Sigmoid colon (tissue), 7 donors: ENCODE measurements around the gene EML4. TPM values are rescaled to one million over a fixed set of nuclear protein-coding genes. Genes with fewer than 3 reads are reported as not detected.

Experiments
- DNase-seq: peaks from one replicate; pipeline ENCODE4 v3.0.0-alpha.2; 2019
- H3K27ac ChIP-seq, 4 donors: fragments of 200-600 bp; sonication (generic); one replicate each; pipeline ENCODE4 v1.5.1; 2016 to 2019; ENCODE audit warnings: mild to moderate bottlenecking in 1 of 4
- H3K27me3 ChIP-seq, 3 donors: fragments of 200-600 bp; sonication (generic); one replicate each; pipeline ENCODE4 v1.5.1; 2019; ENCODE audit warnings: mild to moderate bottlenecking in 1 of 3
- H3K36me3 ChIP-seq, 4 donors: fragments of 200-600 bp; sonication (generic); one replicate each; pipeline ENCODE4 v1.5.1; 2016 to 2019
- H3K4me1 ChIP-seq, 4 donors: fragments of 200-600 bp; sonication (generic); one replicate each; pipeline ENCODE4 v1.5.1; 2017 to 2019
- H3K4me3 ChIP-seq, 4 donors: fragments of 200-600 bp; sonication (generic); one replicate each; pipeline ENCODE4 v1.5.1; 2017 to 2019; ENCODE audit warnings: mild to moderate bottlenecking in 2 of 4, moderate library complexity in 1 of 4
- H3K9me3 ChIP-seq, 4 donors: fragments of 200-600 bp in 3 of 4; sonication (generic) in 3 of 4; one replicate each; pipeline versions ENCODE4 v1.5.1 to v1.6.1; 2013 to 2019
- EP300 ChIP-seq, 4 donors: sonication (generic); formaldehyde crosslinking; IDR thresholded peaks; one replicate each; pipeline ENCODE4 v1.6.1; 2017; ENCODE audit warnings: antibody characterized with exemption in 4 of 4
- POLR2A ChIP-seq, 2 donors: fragments of 450-650 bp; IDR thresholded peaks; one replicate each; pipeline ENCODE4 v1.6.1; 2016; ENCODE audit warnings: antibody characterized with exemption in 2 of 2, mild to moderate bottlenecking in 2 of 2, moderate library complexity in 2 of 2
- POLR2AphosphoS5 ChIP-seq, 4 donors: sonication (generic); formaldehyde crosslinking; IDR thresholded peaks; one replicate each; pipeline ENCODE4 v1.6.1; 2017; ENCODE audit warnings: antibody characterized with exemption in 4 of 4
- WGBS, 2 donors: extraction: QIAGEN DNeasy Blood & Tissue Kit; methylation state at CpG; one replicate each; pipeline ENCODE4 v1.1.7; 2013; 5-methylcytosine and 5-hydroxymethylcytosine counted together
- intact Hi-C: fragments of 100-400 bp; cut with DNase I; formaldehyde crosslinking; loops from one replicate; pipeline ENCODE4 v1.15.1; 2023
- polyA plus RNA-seq, 3 donors: library from polyadenylated mRNA; stranded (reverse); fragments of 200-250 nt; gene quantifications; one replicate each; pipeline ENCODE4 v1.2.3, GENCODE V29; 2013
- total RNA-seq, 4 donors: library from RNA; depleted of rRNA; stranded (reverse); fragments of >200 nt; gene quantifications; one replicate each; pipeline ENCODE4 v1.1.0, GENCODE V29; 2016
- TF ChIP-seq, protein P1 (sequence below), 4 experiments: fragments of 450-650 bp in 3 of 4; fragments of 200-600 bp in 1 of 4; IDR thresholded peaks; one replicate each; pipeline ENCODE4 v1.5.1; 2016 to 2019; ENCODE audit warnings: antibody characterized with exemption in 4 of 4, mild to moderate bottlenecking in 3 of 4, moderate library complexity in 2 of 4
- donor health status: healthy with polysubstance abuse.
- donor health status: Bipolar disorder and iron deficiency.
- donor health status: healthy.

The EML4 gene
- total and polyA plus RNA-seq, 7 donors = 16.1 to 27.8 (median 17.8) TPM

GRCh38 chr2:42300527-42300926 lies 131.4 kb downstream of the EML4 start:
- no peaks in the 10 kb centered on the region for H3K9me3 ChIP-seq
- DNase-seq = no peak
- WGBS, 2 donors = 26 to 72% methylated on average over 2 of the region's 2 CpGs
- H3K27ac ChIP-seq = no peak overlapping the region
- H3K36me3 ChIP-seq = peaks cover 0 to 39% (median 5%) of the 10 kb centered on the region in 4 donors
- intact Hi-C loops = no loop called here
- H3K27me3 ChIP-seq = no peaks in the 10 kb centered on the region
- TF ChIP-seq, protein P1, sequence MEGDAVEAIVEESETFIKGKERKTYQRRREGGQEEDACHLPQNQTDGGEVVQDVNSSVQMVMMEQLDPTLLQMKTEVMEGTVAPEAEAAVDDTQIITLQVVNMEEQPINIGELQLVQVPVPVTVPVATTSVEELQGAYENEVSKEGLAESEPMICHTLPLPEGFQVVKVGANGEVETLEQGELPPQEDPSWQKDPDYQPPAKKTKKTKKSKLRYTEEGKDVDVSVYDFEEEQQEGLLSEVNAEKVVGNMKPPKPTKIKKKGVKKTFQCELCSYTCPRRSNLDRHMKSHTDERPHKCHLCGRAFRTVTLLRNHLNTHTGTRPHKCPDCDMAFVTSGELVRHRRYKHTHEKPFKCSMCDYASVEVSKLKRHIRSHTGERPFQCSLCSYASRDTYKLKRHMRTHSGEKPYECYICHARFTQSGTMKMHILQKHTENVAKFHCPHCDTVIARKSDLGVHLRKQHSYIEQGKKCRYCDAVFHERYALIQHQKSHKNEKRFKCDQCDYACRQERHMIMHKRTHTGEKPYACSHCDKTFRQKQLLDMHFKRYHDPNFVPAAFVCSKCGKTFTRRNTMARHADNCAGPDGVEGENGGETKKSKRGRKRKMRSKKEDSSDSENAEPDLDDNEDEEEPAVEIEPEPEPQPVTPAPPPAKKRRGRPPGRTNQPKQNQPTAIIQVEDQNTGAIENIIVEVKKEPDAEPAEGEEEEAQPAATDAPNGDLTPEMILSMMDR (IDR thresholded peaks at IDR 0.05) = no peak
- TF ChIP-seq EP300 (IDR thresholded peaks at IDR 0.05) (no peak), POLR2A (IDR thresholded peaks at IDR 0.05) (no peak), POLR2AphosphoS5 (IDR thresholded peaks at IDR 0.05) (no peak)
- no peak overlapping the region for H3K4me3 ChIP-seq
- H3K4me1 ChIP-seq = peaks cover 0 to 5% (median 0%) of the 10 kb centered on the region in 4 donors

- Histone ChIP-seq H3K4me3 (no peak overlapping the region), H3K9me3 (no peaks in the 10 kb centered on the region), H3K27ac (no peak overlapping the region), H3K27me3 (no peaks in the 10 kb centered on the region), H3K36me3 (peaks cover 0 to 37% (median 5%) of the 10 kb centered on the region in 4 donors), H3K4me1 (peaks cover 0 to 2% (median 0%) of the 10 kb centered on the region in 4 donors)
- 79 to 90% methylated on average over 3 of the region's 3 CpGs for WGBS, 2 donors
- no peak for DNase-seq
- TF ChIP-seq POLR2AphosphoS5 (IDR thresholded peaks at IDR 0.05) (no peak), POLR2A (IDR thresholded peaks at IDR 0.05) (no peak), EP300 (IDR thresholded peaks at IDR 0.05) (no peak)
- TF ChIP-seq, protein P1 (IDR thresholded peaks at IDR 0.05) = no peak
- intact Hi-C loops = no loop called here
These were observed 134.1 kb downstream of the EML4 start for GRCh38 chr2:42303252-42303651.

GRCh38 chr2:42304059-42304713 lies 135.0 kb downstream of the EML4 start:
- 91 to 97% methylated on average over 2 of the region's 2 CpGs for whole genome bisulfite sequencing, 2 donors
- Histone ChIP-seq H3K27ac (no peak overlapping the region), H3K27me3 (no peaks in the 10 kb centered on the region), H3K4me1 (no peaks in the 10 kb centered on the region), H3K36me3 (peaks cover 0 to 37% (median 5%) of the 10 kb centered on the region in 4 donors), H3K4me3 (no peak overlapping the region), H3K9me3 (no peaks in the 10 kb centered on the region)
- intact Hi-C loops = no loop called here
- no peak for DNase-seq
- TF ChIP-seq POLR2A (IDR thresholded peaks at IDR 0.05) (no peak), EP300 (IDR thresholded peaks at IDR 0.05) (no peak)
- TF ChIP-seq, protein P1 (IDR thresholded peaks at IDR 0.05) = no peak

DNA sequence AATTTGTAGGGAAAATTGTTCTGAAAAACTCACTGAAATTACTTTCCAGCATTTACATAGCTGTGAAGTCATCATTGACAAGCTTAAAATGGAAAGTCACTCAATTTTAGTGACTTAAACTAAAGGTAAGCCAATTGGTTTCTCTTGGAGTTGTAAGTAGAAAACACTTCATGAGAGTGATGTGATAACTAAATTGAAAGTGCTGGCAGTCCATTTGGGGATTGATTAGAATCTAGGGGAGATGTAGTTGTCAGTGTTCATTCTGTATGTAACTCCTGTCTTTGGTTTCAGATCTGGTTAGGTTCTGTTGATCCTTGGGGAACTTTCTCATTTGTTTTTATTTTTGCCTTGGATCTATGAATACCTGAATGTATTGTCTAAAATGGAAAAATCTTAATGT lies 138.0 kb downstream of the EML4 start:
- Histone ChIP-seq H3K4me1 (no peaks in the 10 kb centered on the region), H3K27ac (no peak overlapping the region), H3K36me3 (peaks cover 0 to 32% (median 5%) of the 10 kb centered on the region in 4 donors), H3K9me3 (no peaks in the 10 kb centered on the region), H3K27me3 (no peaks in the 10 kb centered on the region), H3K4me3 (no peak overlapping the region)
- TF ChIP-seq EP300 (IDR thresholded peaks at IDR 0.05) (no peak), POLR2AphosphoS5 (IDR thresholded peaks at IDR 0.05) (no peak), POLR2A (IDR thresholded peaks at IDR 0.05) (no peak)
- TF ChIP-seq, protein P1 (IDR thresholded peaks at IDR 0.05) = no peak
- no peak for DNase-seq
- intact Hi-C loops = no loop called here

DNA sequence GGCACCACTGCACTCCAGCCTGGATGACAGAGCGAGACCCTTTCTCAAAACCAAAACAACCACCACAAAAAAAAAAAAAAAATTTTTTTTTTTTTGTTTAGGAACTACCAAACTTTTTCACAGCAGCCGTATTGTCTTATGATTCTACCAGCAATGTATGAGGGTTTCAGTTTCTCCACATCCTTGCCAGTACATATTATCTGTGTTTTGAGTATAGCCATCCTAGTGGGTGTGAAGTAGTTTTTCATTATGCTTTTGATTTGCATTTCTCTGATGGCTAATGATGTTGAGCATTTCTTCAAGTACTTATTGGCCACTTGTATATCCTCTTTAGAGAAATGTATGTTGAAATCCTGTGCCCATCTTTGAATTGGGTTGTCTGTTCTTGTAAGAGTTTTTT lies 140.2 kb downstream of the EML4 start:
- intact Hi-C loops = no loop called here
- Histone ChIP-seq H3K4me1 (no peaks in the 10 kb centered on the region), H3K36me3 (peaks cover 0 to 14% (median 0%) of the 10 kb centered on the region in 4 donors), H3K27ac (no peak overlapping the region), H3K9me3 (no peaks in the 10 kb centered on the region), H3K27me3 (no peaks in the 10 kb centered on the region), H3K4me3 (no peak overlapping the region)
- no peak for DNase-seq
- WGBS, 2 donors = 95 to 98% methylated on average over 2 of the region's 2 CpGs
- TF ChIP-seq EP300 (IDR thresholded peaks at IDR 0.05) = no peak
- TF ChIP-seq POLR2AphosphoS5 (IDR thresholded peaks at IDR 0.05) = no peak
- TF ChIP-seq, protein P1 (IDR thresholded peaks at IDR 0.05) = no peak
- no peak for TF ChIP-seq POLR2A (IDR thresholded peaks at IDR 0.05)
